Measurements from ENCODE around the gene SLC2A6.

- TF ChIP-seq CTCF (IDR thresholded peaks at IDR 0.05 in 4 of 5, conservative IDR thresholded peaks at IDR 0.05 in 1 of 5) (no peak), POLR2A (IDR thresholded peaks at IDR 0.05) (no peak)
Measured at GRCh38 chr9:133526721-133527321, 47.9 kb upstream of the SLC2A6 start.
